Measurements from ENCODE around the gene ZNF474.

The ZNF474 gene

DNA sequence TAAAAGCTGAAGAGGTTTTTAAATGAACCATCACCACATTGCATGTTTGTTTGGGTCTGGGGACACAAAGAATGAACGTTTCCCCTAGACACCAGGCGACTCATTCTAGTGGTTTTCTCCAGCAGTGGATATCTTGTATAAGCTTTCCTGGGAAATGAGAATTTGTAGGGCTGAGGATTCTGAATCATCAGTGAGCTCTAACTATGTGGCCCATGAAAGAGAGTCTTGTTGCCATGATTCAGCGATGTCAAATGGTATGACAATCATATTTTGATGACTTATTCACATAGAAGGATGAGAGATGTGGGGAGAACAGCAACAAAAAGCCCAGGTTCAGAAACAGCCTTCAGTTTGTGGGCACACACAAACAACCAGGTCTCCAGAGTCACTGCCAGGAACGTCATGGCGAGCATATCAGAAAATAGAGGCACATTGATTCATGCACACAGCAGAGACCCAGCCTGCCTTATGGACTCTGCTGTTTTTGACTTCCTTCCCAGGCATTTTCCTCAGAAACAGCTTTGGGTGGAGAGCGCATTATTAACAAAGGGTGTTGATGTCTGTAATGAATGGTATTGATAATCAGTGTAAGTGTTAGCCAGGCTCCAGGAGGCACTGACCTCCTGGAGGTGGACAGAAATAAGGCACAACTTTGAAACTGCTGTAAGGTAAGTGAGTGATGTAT lies 13.3 kb downstream of the ZNF474 start:
- TF ChIP-seq CTCF (IDR thresholded peaks at IDR 0.05; ENCODE audit: low read depth, low read length, missing control alignments) = no peak
- no peak for DNase-seq (ENCODE audit: low read depth)
- no peak overlapping the region for H3K4me3 ChIP-seq (ENCODE audit: low read depth, low read length)

DNA sequence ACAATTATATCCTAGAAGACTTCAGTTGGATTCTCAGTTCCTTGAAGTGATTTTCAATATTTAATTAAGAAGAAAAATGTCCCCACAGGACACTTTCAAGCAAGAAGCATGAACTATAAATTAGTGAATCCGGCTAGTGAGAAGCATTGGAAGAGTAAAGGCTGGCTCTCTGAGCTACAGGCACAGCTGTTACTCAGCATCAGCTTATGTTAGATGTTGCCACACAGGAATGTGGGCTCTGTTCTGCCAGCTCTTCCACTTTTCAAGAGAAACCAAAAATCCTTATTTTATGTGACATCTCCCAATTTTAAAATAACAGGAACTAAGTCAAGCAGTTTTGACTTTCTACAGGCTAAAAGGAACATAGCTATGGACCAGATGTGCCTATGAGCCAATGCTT lies 14.9 kb downstream of the ZNF474 start:
- no peak for DNase-seq (ENCODE audit: low read depth)
- H3K4me3 ChIP-seq (ENCODE audit: low read depth, low read length) = no peak overlapping the region
- no peak for TF ChIP-seq CTCF (IDR thresholded peaks at IDR 0.05; ENCODE audit: low read depth, low read length, missing control alignments)

DNA sequence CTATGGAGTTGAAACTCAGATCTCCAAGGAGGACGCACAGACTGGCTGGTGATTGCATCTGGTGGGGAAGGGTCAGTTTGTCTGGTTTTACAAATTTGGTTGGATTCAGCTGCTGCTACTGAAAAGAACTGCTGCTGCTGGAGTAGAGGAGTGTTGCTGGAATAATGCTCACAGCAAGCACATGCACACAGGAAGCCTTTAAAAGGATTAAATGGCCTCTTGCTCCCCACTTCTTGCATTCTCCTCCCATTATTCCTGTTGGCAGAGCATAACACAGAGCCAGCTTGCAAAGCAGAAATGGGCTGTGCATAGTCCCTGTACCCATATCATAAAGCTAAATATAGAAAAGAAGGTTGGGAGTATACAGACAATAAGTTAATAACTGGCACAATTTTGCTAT lies 16.6 kb downstream of the ZNF474 start:
- H3K4me3 ChIP-seq (ENCODE audit: low read depth, low read length) = no peak overlapping the region
- TF ChIP-seq CTCF (IDR thresholded peaks at IDR 0.05; ENCODE audit: low read depth, low read length, missing control alignments) = no peak
- DNase-seq (ENCODE audit: low read depth) = no peak

DNA sequence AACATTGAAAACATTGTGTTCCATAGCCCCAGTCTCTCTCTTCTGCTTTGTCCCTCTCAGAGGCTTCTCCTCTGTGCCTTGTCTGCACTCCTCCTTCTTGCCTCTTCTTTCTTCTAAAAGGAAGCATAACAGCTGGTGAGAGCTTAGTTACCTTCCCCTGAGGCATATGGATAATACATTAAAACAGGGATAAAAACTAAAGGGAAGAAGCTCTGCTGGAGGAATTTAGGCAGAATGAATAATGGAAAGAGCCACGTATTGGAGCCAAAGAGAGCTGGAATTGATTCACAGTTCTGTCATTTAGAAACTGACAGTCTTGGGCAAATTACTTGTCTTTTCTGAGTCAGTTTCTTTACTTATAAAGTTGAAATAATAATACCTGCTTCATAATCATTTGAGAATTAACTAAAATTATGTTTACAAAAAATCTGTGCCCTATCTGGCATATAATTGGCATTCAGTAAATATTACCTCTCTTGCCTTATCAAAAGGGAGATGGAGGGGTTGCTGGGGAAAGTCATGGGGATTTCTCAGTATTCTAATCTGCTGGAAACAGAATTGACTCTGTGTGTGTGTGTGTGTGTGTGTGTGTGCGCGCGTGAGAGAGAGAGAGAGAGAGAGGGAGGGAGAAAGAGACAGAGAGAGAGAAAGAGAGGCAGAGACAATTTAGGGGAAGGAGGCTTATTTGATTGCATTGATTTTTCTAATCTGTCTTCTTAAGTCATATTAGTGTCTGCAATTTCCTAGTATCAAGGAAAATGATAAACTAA lies 20.2 kb downstream of the ZNF474 start:
- no peak for TF ChIP-seq CTCF (IDR thresholded peaks at IDR 0.05; ENCODE audit: low read depth, low read length, missing control alignments)
- H3K4me3 ChIP-seq (ENCODE audit: low read depth, low read length) = no peak overlapping the region

GRCh38 chr5:122150215-122150614 lies 20.9 kb downstream of the ZNF474 start:
- no peak for DNase-seq (ENCODE audit: low read depth)
- H3K4me3 ChIP-seq (ENCODE audit: low read depth, low read length) = no peak overlapping the region
- TF ChIP-seq CTCF (IDR thresholded peaks at IDR 0.05; ENCODE audit: low read depth, low read length, missing control alignments) = no peak

More for the DNA sequence above, 20.2 kb downstream of the ZNF474 start:
- DNase-seq (ENCODE audit: low read depth) = no peak

DNA sequence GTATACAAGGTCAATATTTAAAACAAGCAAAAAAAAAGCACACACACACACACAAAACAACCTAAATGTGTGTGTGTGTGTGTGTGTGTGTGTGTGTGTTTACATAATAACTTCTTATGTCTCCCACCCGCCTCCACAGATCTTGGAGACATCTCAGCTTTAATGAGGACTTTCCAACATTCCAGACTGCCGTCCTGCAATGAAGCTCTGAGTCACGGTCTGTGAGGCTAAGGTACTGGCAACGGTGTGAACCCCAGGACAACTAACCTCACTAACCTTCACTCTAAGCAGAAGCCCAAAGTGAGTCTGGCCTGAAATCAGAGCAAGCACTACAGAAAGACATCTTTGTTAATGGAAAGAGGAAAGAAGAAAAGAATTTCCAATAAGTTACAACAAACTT lies 22.3 kb downstream of the ZNF474 start:
- DNase-seq (ENCODE audit: low read depth) = no peak
- no peak overlapping the region for H3K4me3 ChIP-seq (ENCODE audit: low read depth, low read length)
- TF ChIP-seq CTCF (IDR thresholded peaks at IDR 0.05; ENCODE audit: low read depth, low read length, missing control alignments) = no peak
